HEK293 (cell line): ENCODE data around the gene MSI2.

ENCODE experiments used
- CTCF ChIP-seq: fragments of 450-650 bp; formaldehyde crosslinking; IDR thresholded peaks from 2 replicates; pipeline ENCODE4 v1.5.1; 2016; ENCODE audit warnings: missing biosample characterization, missing genetic modification characterization
- GLI4 ChIP-seq: fragments of 450-650 bp; formaldehyde crosslinking; IDR thresholded peaks from 2 replicates; pipeline ENCODE4 v1.5.1; 2016; ENCODE audit warnings: missing biosample characterization, missing genetic modification characterization
- KLF10 ChIP-seq: fragments of 450-650 bp; IDR thresholded peaks from 2 replicates; pipeline ENCODE4 v1.5.1; 2018; ENCODE audit warnings: missing biosample characterization, mild to moderate bottlenecking, missing genetic modification characterization
- MYNN ChIP-seq: fragments of 450-650 bp; formaldehyde crosslinking; IDR thresholded peaks from 2 replicates; pipeline ENCODE4 v1.5.1; 2016; ENCODE audit warnings: missing biosample characterization, missing genetic modification characterization, borderline replicate concordance
- RBAK ChIP-seq: fragments of 450-650 bp; formaldehyde crosslinking; IDR thresholded peaks from 2 replicates; pipeline ENCODE4 v1.5.1; 2016; ENCODE audit warnings: missing biosample characterization, missing genetic modification characterization
- ZBTB7A ChIP-seq: fragments of 450-650 bp; formaldehyde crosslinking; IDR thresholded peaks from 2 replicates; pipeline ENCODE4 v1.5.1; 2016; ENCODE audit warnings: low read depth, missing biosample characterization, missing genetic modification characterization
- ZNF121 ChIP-seq: fragments of 450-650 bp; formaldehyde crosslinking; IDR thresholded peaks from 2 replicates; pipeline ENCODE4 v1.5.1; 2016; ENCODE audit warnings: missing biosample characterization, missing genetic modification characterization
- ZNF132 ChIP-seq: fragments of 450-650 bp; formaldehyde crosslinking; IDR thresholded peaks from 2 replicates; pipeline ENCODE4 v1.5.1; 2017; ENCODE audit warnings: missing biosample characterization, missing genetic modification characterization, borderline replicate concordance
- ZNF521 ChIP-seq: fragments of 450-650 bp; formaldehyde crosslinking; IDR thresholded peaks from 2 replicates; pipeline ENCODE4 v1.5.1; 2017; ENCODE audit warnings: missing biosample characterization, mild to moderate bottlenecking, missing genetic modification characterization
- ZNF776 ChIP-seq: fragments of 450-650 bp; formaldehyde crosslinking; IDR thresholded peaks from 2 replicates; pipeline ENCODE4 v1.5.0; 2017; ENCODE audit warnings: missing biosample characterization, missing genetic modification characterization, borderline replicate concordance

- TF ChIP-seq ZNF776 (no peak), CTCF (tag by site-specific recombination) (no peak), MYNN (no peak), ZNF132 (tag by site-specific recombination) (no peak), KLF10 (tag by site-specific recombination) (no peak), ZNF121 (tag by site-specific recombination) (no peak), ZNF521 (tag by site-specific recombination) (no peak), GLI4 (tag by site-specific recombination) (no peak), RBAK (tag by site-specific recombination) (no peak), ZBTB7A (tag by site-specific recombination) (no peak)
These were observed 68.3 kb downstream of the MSI2 start for GRCh38 chr17:57324631-57325030.
